ENCODE results near the gene AGFG2.

- no peak for TF ChIP-seq HDAC2 (IDR thresholded peaks at IDR 0.05)
- 0 out of 2 replicates have a peak, but pooled peaks have one; percentile 3 for TF ChIP-seq TBL1XR1 (IDR thresholded peaks at IDR 0.05; ENCODE audit: low read depth, low read length)
- TF ChIP-seq REST (IDR thresholded peaks at IDR 0.05; ENCODE audit: low read depth, low read length): no peak
These were observed 47.4 kb downstream of the AGFG2 start, which contains the start of gene FBXO24 for GRCh38 chr7:100586266-100587025.

Measured in GM12878 (cell line).